Hindlimb muscle (tissue), 1 donor: Measurements from ENCODE around the gene GBA2. TPM values are rescaled to one million over a fixed set of nuclear protein-coding genes. Genes with fewer than 3 reads are reported as not detected.

Source experiments
- DNase-seq: peaks from one replicate; pipeline ENCODE4 v3.0.0-alpha.2; 2013
- polyA plus RNA-seq: library from polyadenylated mRNA; unstranded; fragments of 120-200 nt; gene quantifications from one replicate; pipeline ENCODE4 v1.2.1, GENCODE V29; 2013; ENCODE audit not compliant: insufficient read length

GBA2 gene
- polyA plus RNA-seq, 1 donor = 62.5 TPM

GRCh38 chr9:35690614-35691333 lies 58.3 kb downstream of the GBA2 start:
- peak; percentile 79 for DNase-seq

- DNase-seq = no peak
Observed at GRCh38 chr9:35690294-35690613, 58.8 kb downstream of the GBA2 start.

- peak; percentile 73 for DNase-seq
Observed at GRCh38 chr9:35689542-35690293, 59.3 kb downstream of the GBA2 start, which contains the start of gene TPM2. TSS of gene TPM2 (minus strand) at chr9:35689925. CDS start at chr9:35689817, 108 bp downstream.

- no peak for DNase-seq
Observed at GRCh38 chr9:35688558-35689541, 60.2 kb downstream of the GBA2 start.

GRCh38 chr9:35687972-35688557 lies 61.0 kb downstream of the GBA2 start:
- no peak for DNase-seq

- DNase-seq = no peak
Observed at GRCh38 chr9:35687306-35687705, 61.7 kb downstream of the GBA2 start.

Other genes starting within 250 kb of the GBA2 start
- gene TESK1, start 144.0 kb downstream of the GBA2 start, polyA plus RNA-seq = 51.2 TPM
- gene CD72, start 130.8 kb downstream of the GBA2 start, polyA plus RNA-seq = 2.6 TPM
- gene SIT1, start 98.3 kb downstream of the GBA2 start, polyA plus RNA-seq = not detected
- gene RMRP, start 91.2 kb downstream of the GBA2 start, polyA plus RNA-seq = not detected
- gene CCDC107, start 90.9 kb downstream of the GBA2 start, polyA plus RNA-seq = 21.0 TPM
- 5.6 TPM for gene ARHGEF39, start 84.0 kb downstream of the GBA2 start, polyA plus RNA-seq
- 0.50 TPM for gene CA9, start 75.3 kb downstream of the GBA2 start, polyA plus RNA-seq
- gene TPM2, start 59.3 kb downstream of the GBA2 start, polyA plus RNA-seq = 10,018 TPM
- 117 TPM for gene TLN1, start 17.0 kb downstream of the GBA2 start, polyA plus RNA-seq
- 25.6 TPM for gene CREB3, start 16.6 kb downstream of the GBA2 start, polyA plus RNA-seq
- gene RGP1, start 59 bp upstream of the GBA2 start, polyA plus RNA-seq = 20.8 TPM
- gene MSMP, start 5.0 kb upstream of the GBA2 start, polyA plus RNA-seq = not detected
- 20.4 TPM for gene NPR2, start 42.4 kb upstream of the GBA2 start, polyA plus RNA-seq
- 1.7 TPM for gene SPAG8, start 63.0 kb upstream of the GBA2 start, polyA plus RNA-seq
- gene HINT2, start 65.8 kb upstream of the GBA2 start, polyA plus RNA-seq = 30.4 TPM
- 0.35 TPM for gene FAM221B, start 79.5 kb upstream of the GBA2 start, polyA plus RNA-seq
- 26.9 TPM for gene TMEM8B, start 80.0 kb upstream of the GBA2 start, polyA plus RNA-seq
- not detected for gene OR13J1, start 121.2 kb upstream of the GBA2 start, polyA plus RNA-seq
- gene HRCT1, start 157.0 kb upstream of the GBA2 start, polyA plus RNA-seq = 0.83 TPM
- gene SPAAR, start 160.3 kb upstream of the GBA2 start, polyA plus RNA-seq = 2.3 TPM
- not detected for gene OR2S2, start 208.9 kb upstream of the GBA2 start, polyA plus RNA-seq